ENCODE measurements around the gene ZNF24.

DNA sequence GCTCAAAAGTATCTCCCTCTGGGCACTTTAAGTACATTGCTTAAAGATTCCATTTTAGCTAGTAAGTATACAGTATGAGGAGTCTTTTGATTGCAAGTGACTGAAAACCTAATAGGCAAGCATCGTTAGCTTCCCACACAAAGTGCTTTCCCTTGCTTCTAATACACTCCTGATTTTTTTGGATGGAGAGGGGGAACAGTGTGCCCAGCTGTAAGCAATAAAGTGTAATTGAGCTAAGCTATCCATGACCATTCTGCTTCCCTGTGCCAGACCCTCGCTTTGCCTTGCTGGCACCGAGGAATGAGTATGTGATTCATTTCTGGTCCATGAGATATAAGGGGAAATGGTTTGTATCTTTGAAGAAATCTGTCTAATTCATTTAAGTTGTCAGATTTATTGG, 3.8 kb upstream of the ZNF24 start:
- TF ChIP-seq, protein P1, sequence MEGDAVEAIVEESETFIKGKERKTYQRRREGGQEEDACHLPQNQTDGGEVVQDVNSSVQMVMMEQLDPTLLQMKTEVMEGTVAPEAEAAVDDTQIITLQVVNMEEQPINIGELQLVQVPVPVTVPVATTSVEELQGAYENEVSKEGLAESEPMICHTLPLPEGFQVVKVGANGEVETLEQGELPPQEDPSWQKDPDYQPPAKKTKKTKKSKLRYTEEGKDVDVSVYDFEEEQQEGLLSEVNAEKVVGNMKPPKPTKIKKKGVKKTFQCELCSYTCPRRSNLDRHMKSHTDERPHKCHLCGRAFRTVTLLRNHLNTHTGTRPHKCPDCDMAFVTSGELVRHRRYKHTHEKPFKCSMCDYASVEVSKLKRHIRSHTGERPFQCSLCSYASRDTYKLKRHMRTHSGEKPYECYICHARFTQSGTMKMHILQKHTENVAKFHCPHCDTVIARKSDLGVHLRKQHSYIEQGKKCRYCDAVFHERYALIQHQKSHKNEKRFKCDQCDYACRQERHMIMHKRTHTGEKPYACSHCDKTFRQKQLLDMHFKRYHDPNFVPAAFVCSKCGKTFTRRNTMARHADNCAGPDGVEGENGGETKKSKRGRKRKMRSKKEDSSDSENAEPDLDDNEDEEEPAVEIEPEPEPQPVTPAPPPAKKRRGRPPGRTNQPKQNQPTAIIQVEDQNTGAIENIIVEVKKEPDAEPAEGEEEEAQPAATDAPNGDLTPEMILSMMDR (IDR thresholded peaks at IDR 0.05; ENCODE audit: borderline replicate concordance, extremely low read depth, low read length, poor library complexity, severe bottlenecking), result no peak
- no peak for TF ChIP-seq EZH2 (IDR thresholded peaks at IDR 0.05; ENCODE audit: borderline replicate concordance, low read depth, low read length, severe bottlenecking)
